ENCODE measurements around the gene ABHD4. TPM values are rescaled to one million over a fixed set of nuclear protein-coding genes. Genes with fewer than 3 reads are reported as not detected.
"Not testable (repeated sequence)": the region's sequence is repeated elsewhere in the genome, so short reads cannot be mapped to it uniquely, and the experiment has no call there.

The ABHD4 gene
- total RNA-seq, 1 experiment from 2014 or later: 9.1 TPM

GRCh38 chr14:22630066-22630465 lies 32.0 kb downstream of the ABHD4 start:
- ChIA-PET POLR2A (ENCODE audit: unreplicated experiment) (no interaction called here), CTCF (interaction anchor here (0.6 kb wide), 1 partner anchor 120 kb away, joined by 8 read pairs; no protein-coding TSS in a partner anchor)

GRCh38 chr14:22630486-22630885 lies 32.4 kb downstream of the ABHD4 start:
- Histone ChIP-seq H3F3A (ENCODE audit: low read length, unreplicated experiment) (no peaks in the 10 kb centered on the region), H2AFZ (ENCODE audit: low read length) (no peak overlapping the region), H3K9me3 (ENCODE audit: low read length) (no peaks in the 10 kb centered on the region), H3K27ac (ENCODE audit: low read length) (no peak overlapping the region), H3K4me2 (ENCODE audit: low read length) (no peak overlapping the region), H3K36me3 (ENCODE audit: low read depth, low read length) (no peaks in the 10 kb centered on the region), H4K20me1 (ENCODE audit: low read length) (no peaks in the 10 kb centered on the region), H3K9ac (ENCODE audit: low read length) (no peak overlapping the region), H3K27me3 (ENCODE audit: low read length) (no peaks in the 10 kb centered on the region), H3K4me1 (ENCODE audit: insufficient read depth, low read length) (no peaks in the 10 kb centered on the region), H3K9me2 (replicated peaks; ENCODE audit: low read length) (no peaks in the 10 kb centered on the region), H3K79me2 (ENCODE audit: low read length) (no peaks in the 10 kb centered on the region), H3K4me3 (ENCODE audit: low read length) (no peak overlapping the region)
- DNase-seq (no peak), ATAC-seq (no peak)
- ChIA-PET CTCF (no interaction called here), POLR2A (ENCODE audit: unreplicated experiment) (no interaction called here)
- intact Hi-C loops (cut with micrococcal nuclease): no loop called here
- BruUV-seq (replicated peaks): no TSS peak
- no peak for TF ChIP-seq EZH2phosphoT487 (IDR thresholded peaks at IDR 0.05; ENCODE audit: borderline replicate concordance, low read length)
- no peak for TF ChIP-seq CTCF (conservative IDR thresholded peaks at IDR 0.05; ENCODE audit: low read depth, low read length)
- TF ChIP-seq EZH2 (IDR thresholded peaks at IDR 0.05; ENCODE audit: low read length, unreplicated experiment): no peak

More at GRCh38 chr14:22630066-22630465, 32.0 kb downstream of the ABHD4 start:
- no peaks in the 10 kb centered on the region for H3K9me3 ChIP-seq (ENCODE audit: low read length)
- no peaks in the 10 kb centered on the region for H3K27me3 ChIP-seq (ENCODE audit: low read length)
- H3K4me1 ChIP-seq (ENCODE audit: insufficient read depth, low read length): no peaks in the 10 kb centered on the region
- ATAC-seq: no peak
- no peak overlapping the region for H2AFZ ChIP-seq (ENCODE audit: low read length)
- H3K4me3 ChIP-seq (ENCODE audit: low read length): no peak overlapping the region
- H3K9me2 ChIP-seq (replicated peaks; ENCODE audit: low read length): no peaks in the 10 kb centered on the region
- no peaks in the 10 kb centered on the region for H3K36me3 ChIP-seq (ENCODE audit: low read depth, low read length)
- H3K79me2 ChIP-seq (ENCODE audit: low read length): no peaks in the 10 kb centered on the region
- no TSS peak for BruUV-seq (replicated peaks)
- intact Hi-C loops (cut with micrococcal nuclease): no loop called here
- H3K4me2 ChIP-seq (ENCODE audit: low read length): no peak overlapping the region
- no peak for DNase-seq
- H3K9ac ChIP-seq (ENCODE audit: low read length): no peak overlapping the region
- H4K20me1 ChIP-seq (ENCODE audit: low read length): no peaks in the 10 kb centered on the region
- no peak for TF ChIP-seq EZH2 (IDR thresholded peaks at IDR 0.05; ENCODE audit: low read length, unreplicated experiment)
- TF ChIP-seq EZH2phosphoT487 (IDR thresholded peaks at IDR 0.05; ENCODE audit: borderline replicate concordance, low read length): no peak
- no peak for TF ChIP-seq CTCF (conservative IDR thresholded peaks at IDR 0.05; ENCODE audit: low read depth, low read length)
- H3F3A ChIP-seq (ENCODE audit: low read length, unreplicated experiment): no peaks in the 10 kb centered on the region
- H3K27ac ChIP-seq (ENCODE audit: low read length): no peak overlapping the region

GRCh38 chr14:22634233-22634900 lies 36.3 kb downstream of the ABHD4 start:
- Histone ChIP-seq H3K9me3 (ENCODE audit: low read length) (no peaks in the 10 kb centered on the region), H3K27ac (ENCODE audit: low read length) (no peak overlapping the region), H3F3A (ENCODE audit: low read length, unreplicated experiment) (no peaks in the 10 kb centered on the region), H3K79me2 (ENCODE audit: low read length) (no peaks in the 10 kb centered on the region), H3K27me3 (ENCODE audit: low read length) (no peaks in the 10 kb centered on the region), H3K9me2 (replicated peaks; ENCODE audit: low read length) (no peaks in the 10 kb centered on the region), H2AFZ (ENCODE audit: low read length) (no peak overlapping the region), H3K9ac (ENCODE audit: low read length) (no peak overlapping the region), H3K36me3 (ENCODE audit: low read depth, low read length) (no peaks in the 10 kb centered on the region), H3K4me1 (ENCODE audit: insufficient read depth, low read length) (no peaks in the 10 kb centered on the region), H3K4me2 (ENCODE audit: low read length) (no peak overlapping the region), H4K20me1 (ENCODE audit: low read length) (no peaks in the 10 kb centered on the region), H3K4me3 (ENCODE audit: low read length) (no peak overlapping the region)
- DNase-seq (no peak), ATAC-seq (no peak)
- BruUV-seq (replicated peaks): no TSS peak
- intact Hi-C loops (cut with micrococcal nuclease): no loop called here
- CTCF ChIA-PET: no interaction called here
- TF ChIP-seq EZH2 (IDR thresholded peaks at IDR 0.05; ENCODE audit: low read length, unreplicated experiment) (no peak), CTCF (conservative IDR thresholded peaks at IDR 0.05; ENCODE audit: low read depth, low read length) (no peak), EZH2phosphoT487 (IDR thresholded peaks at IDR 0.05; ENCODE audit: borderline replicate concordance, low read length) (no peak)
- POLR2A ChIA-PET (ENCODE audit: unreplicated experiment): no interaction called here

- H3K36me3 ChIP-seq (ENCODE audit: low read depth, low read length); H3K9me3 ChIP-seq (ENCODE audit: low read length); H3K27me3 ChIP-seq (ENCODE audit: low read length); H3K9ac ChIP-seq (ENCODE audit: low read length); H4K20me1 ChIP-seq (ENCODE audit: low read length); H2AFZ ChIP-seq (ENCODE audit: low read length); intact Hi-C loops (cut with micrococcal nuclease); H3K4me3 ChIP-seq (ENCODE audit: low read length); H3K79me2 ChIP-seq (ENCODE audit: low read length); H3K27ac ChIP-seq (ENCODE audit: low read length); ATAC-seq; BruUV-seq (replicated peaks); H3K9me2 ChIP-seq (replicated peaks; ENCODE audit: low read length); DNase-seq; H3K4me2 ChIP-seq (ENCODE audit: low read length); H3K4me1 ChIP-seq (ENCODE audit: insufficient read depth, low read length); POLR2A ChIA-PET (ENCODE audit: unreplicated experiment); H3F3A ChIP-seq (ENCODE audit: low read length, unreplicated experiment): not testable (repeated sequence)
- CTCF ChIA-PET: interaction anchor here (0.6 kb wide), 1 partner anchor 51 kb away, joined by 3 read pairs; no protein-coding TSS in a partner anchor
Observed at GRCh38 chr14:22635980-22636379, 37.9 kb downstream of the ABHD4 start.
